SK-N-SH treated with all-trans-retinoic acid at 6 μM for 48 hours (cell line): ENCODE results near the gene A4GNT.

Experiments
- ATAC-seq: fragments of 200-7000 bp; cut with Tn5 transposase; 3 replicates; pipeline ENCODE4 v1.9.1; 2020; ENCODE audit warnings: mild to moderate bottlenecking, moderate library complexity
- ARNTL ChIP-seq: fragments of 450-650 bp; formaldehyde crosslinking; IDR thresholded peaks from 2 replicates; pipeline ENCODE4 v1.5.0; 2020; ENCODE audit warnings: low read depth, mild to moderate bottlenecking, moderate library complexity, borderline replicate concordance
- BACH2 ChIP-seq: fragments of 250-450 bp; sonication (Bioruptor Pico); IDR thresholded peaks from 2 replicates; pipeline ENCODE4 v1.9.0; 2021; ENCODE audit warnings: mild to moderate bottlenecking, borderline replicate concordance
- CSDC2 ChIP-seq: fragments of 250-450 bp; sonication (Bioruptor Pico); IDR thresholded peaks from 2 replicates; pipeline ENCODE4 v1.5.0; 2020; ENCODE audit warnings: mild to moderate bottlenecking, moderate library complexity
- ESRRG ChIP-seq: fragments of 250-450 bp; sonication (Bioruptor Pico); IDR thresholded peaks from 2 replicates; pipeline ENCODE4 v1.6.1; 2021; ENCODE audit warnings: mild to moderate bottlenecking
- GLIS3 ChIP-seq: fragments of 250-450 bp; sonication (Bioruptor Pico); IDR thresholded peaks from 2 replicates; pipeline ENCODE4 v1.5.0; 2020; ENCODE audit warnings: mild to moderate bottlenecking, moderate library complexity
- ISL1 ChIP-seq: fragments of 250-450 bp; sonication (Bioruptor Pico); IDR thresholded peaks from 2 replicates; pipeline ENCODE4 v2.1.2; 2022; ENCODE audit warnings: mild to moderate bottlenecking, moderate library complexity
- OSR1 ChIP-seq: fragments of 250-450 bp; sonication (Bioruptor Pico); IDR thresholded peaks from 2 replicates; pipeline ENCODE4 v1.8.0; 2022; ENCODE audit warnings: moderate library complexity, mild to moderate bottlenecking, inconsistent platforms
- PPARA ChIP-seq: fragments of 250-450 bp; sonication (Bioruptor Pico); IDR thresholded peaks from 2 replicates; pipeline ENCODE4 v1.5.0; 2020; ENCODE audit warnings: mild to moderate bottlenecking, borderline replicate concordance
- RARB ChIP-seq: fragments of 250-450 bp; sonication (Bioruptor Pico); IDR thresholded peaks from 2 replicates; pipeline ENCODE4 v1.8.0; 2021; ENCODE audit warnings: mild to moderate bottlenecking, moderate library complexity
- SNAI2 ChIP-seq: fragments of 250-450 bp; sonication (Bioruptor Pico); IDR thresholded peaks from 2 replicates; pipeline ENCODE4 v1.5.0; 2020; ENCODE audit warnings: mild to moderate bottlenecking, moderate library complexity
- TCF4 ChIP-seq: fragments of 250-450 bp; sonication (Bioruptor Pico); IDR thresholded peaks from 2 replicates; pipeline ENCODE4 v1.8.0; 2021; ENCODE audit warnings: mild to moderate bottlenecking, moderate library complexity, borderline replicate concordance
- TOX ChIP-seq: fragments of 250-450 bp; sonication (Bioruptor Pico); IDR thresholded peaks from 2 replicates; pipeline ENCODE4 v1.8.0; 2021; ENCODE audit warnings: mild to moderate bottlenecking, moderate library complexity, borderline replicate concordance
- ZC3H10 ChIP-seq: fragments of 250-450 bp; sonication (Bioruptor Pico); IDR thresholded peaks from 2 replicates; pipeline ENCODE4 v1.5.1; 2021; ENCODE audit warnings: mild to moderate bottlenecking, moderate library complexity
- ZFP30 ChIP-seq: fragments of 450-650 bp; formaldehyde crosslinking; IDR thresholded peaks from 2 replicates; pipeline ENCODE4 v1.5.0; 2022; ENCODE audit warnings: mild to moderate bottlenecking, moderate library complexity
- ZNF565 ChIP-seq: fragments of 450-650 bp; formaldehyde crosslinking; conservative IDR thresholded peaks from 2 replicates; pipeline ENCODE4 v1.5.0; 2020; ENCODE audit warnings: low read depth, mild to moderate bottlenecking, moderate library complexity
- ZNF70 ChIP-seq: fragments of 450-650 bp; formaldehyde crosslinking; IDR thresholded peaks from 2 replicates; pipeline ENCODE4 v1.5.0; 2020; ENCODE audit warnings: mild to moderate bottlenecking, moderate library complexity
- ZNF8 ChIP-seq: fragments of 450-650 bp; formaldehyde crosslinking; IDR thresholded peaks from 2 replicates; pipeline ENCODE4 v1.5.0; 2020; ENCODE audit warnings: mild to moderate bottlenecking, moderate library complexity
- TF ChIP-seq, protein P1 (sequence below): fragments of 250-450 bp; sonication (Bioruptor Pico); IDR thresholded peaks from 2 replicates; pipeline ENCODE4 v1.5.1; 2021; ENCODE audit warnings: mild to moderate bottlenecking, moderate library complexity
- TF ChIP-seq, protein P2 (sequence below): fragments of 250-450 bp; sonication (Bioruptor Pico); IDR thresholded peaks from 2 replicates; pipeline ENCODE4 v1.8.0; 2020; ENCODE audit warnings: mild to moderate bottlenecking, moderate library complexity, borderline replicate concordance
- TF ChIP-seq, protein P3 (sequence below): fragments of 250-450 bp; sonication (Bioruptor Pico); IDR thresholded peaks from 2 replicates; pipeline ENCODE4 v1.8.0; 2021; ENCODE audit warnings: low read depth, mild to moderate bottlenecking, moderate library complexity, borderline replicate concordance
- TF ChIP-seq, protein P4 (sequence below): fragments of 250-450 bp; sonication (Bioruptor Pico); IDR thresholded peaks from 2 replicates; pipeline ENCODE4 v1.5.1; 2020; ENCODE audit warnings: low read depth, mild to moderate bottlenecking, moderate library complexity
- TF ChIP-seq, protein P5 (sequence below): fragments of 250-450 bp; sonication (Bioruptor Pico); IDR thresholded peaks from 2 replicates; pipeline ENCODE4 v1.5.0; 2020; ENCODE audit warnings: mild to moderate bottlenecking, moderate library complexity

A4GNT gene

DNA sequence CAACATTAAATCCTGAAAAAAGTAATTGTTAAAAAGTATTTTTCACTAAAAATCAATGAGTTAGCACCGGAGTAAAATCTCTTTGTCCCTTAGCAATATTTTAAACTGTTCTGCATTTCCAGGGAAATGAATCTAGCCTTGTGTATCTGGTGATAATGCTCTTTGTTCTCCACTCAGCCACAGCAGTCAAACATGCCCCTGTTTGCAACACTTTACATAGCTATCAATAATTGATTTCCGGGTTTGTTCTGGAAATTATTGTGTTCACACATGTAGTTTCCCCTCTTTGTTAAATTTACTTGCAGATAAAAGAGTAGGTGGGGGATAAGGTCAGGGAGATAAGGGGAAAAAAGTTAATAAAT, 3.6 kb upstream of the A4GNT start:
- no peak for ATAC-seq
- TF ChIP-seq ZC3H10 (CRISPR knock-in tag) (no peak), ZNF565 (CRISPR knock-in tag) (no peak), ARNTL (CRISPR knock-in tag) (no peak), TOX (no peak), BACH2 (CRISPR knock-in tag) (no peak)
- TF ChIP-seq, protein P1, sequence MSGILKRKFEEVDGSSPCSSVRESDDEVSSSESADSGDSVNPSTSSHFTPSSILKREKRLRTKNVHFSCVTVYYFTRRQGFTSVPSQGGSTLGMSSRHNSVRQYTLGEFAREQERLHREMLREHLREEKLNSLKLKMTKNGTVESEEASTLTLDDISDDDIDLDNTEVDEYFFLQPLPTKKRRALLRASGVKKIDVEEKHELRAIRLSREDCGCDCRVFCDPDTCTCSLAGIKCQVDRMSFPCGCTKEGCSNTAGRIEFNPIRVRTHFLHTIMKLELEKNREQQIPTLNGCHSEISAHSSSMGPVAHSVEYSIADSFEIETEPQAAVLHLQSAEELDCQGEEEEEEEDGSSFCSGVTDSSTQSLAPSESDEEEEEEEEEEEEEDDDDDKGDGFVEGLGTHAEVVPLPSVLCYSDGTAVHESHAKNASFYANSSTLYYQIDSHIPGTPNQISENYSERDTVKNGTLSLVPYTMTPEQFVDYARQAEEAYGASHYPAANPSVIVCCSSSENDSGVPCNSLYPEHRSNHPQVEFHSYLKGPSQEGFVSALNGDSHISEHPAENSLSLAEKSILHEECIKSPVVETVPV (CRISPR knock-in tag) = no peak
- TF ChIP-seq, protein P2, sequence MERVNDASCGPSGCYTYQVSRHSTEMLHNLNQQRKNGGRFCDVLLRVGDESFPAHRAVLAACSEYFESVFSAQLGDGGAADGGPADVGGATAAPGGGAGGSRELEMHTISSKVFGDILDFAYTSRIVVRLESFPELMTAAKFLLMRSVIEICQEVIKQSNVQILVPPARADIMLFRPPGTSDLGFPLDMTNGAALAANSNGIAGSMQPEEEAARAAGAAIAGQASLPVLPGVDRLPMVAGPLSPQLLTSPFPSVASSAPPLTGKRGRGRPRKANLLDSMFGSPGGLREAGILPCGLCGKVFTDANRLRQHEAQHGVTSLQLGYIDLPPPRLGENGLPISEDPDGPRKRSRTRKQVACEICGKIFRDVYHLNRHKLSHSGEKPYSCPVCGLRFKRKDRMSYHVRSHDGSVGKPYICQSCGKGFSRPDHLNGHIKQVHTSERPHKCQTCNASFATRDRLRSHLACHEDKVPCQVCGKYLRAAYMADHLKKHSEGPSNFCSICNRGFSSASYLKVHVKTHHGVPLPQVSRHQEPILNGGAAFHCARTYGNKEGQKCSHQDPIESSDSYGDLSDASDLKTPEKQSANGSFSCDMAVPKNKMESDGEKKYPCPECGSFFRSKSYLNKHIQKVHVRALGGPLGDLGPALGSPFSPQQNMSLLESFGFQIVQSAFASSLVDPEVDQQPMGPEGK = no peak

DNA sequence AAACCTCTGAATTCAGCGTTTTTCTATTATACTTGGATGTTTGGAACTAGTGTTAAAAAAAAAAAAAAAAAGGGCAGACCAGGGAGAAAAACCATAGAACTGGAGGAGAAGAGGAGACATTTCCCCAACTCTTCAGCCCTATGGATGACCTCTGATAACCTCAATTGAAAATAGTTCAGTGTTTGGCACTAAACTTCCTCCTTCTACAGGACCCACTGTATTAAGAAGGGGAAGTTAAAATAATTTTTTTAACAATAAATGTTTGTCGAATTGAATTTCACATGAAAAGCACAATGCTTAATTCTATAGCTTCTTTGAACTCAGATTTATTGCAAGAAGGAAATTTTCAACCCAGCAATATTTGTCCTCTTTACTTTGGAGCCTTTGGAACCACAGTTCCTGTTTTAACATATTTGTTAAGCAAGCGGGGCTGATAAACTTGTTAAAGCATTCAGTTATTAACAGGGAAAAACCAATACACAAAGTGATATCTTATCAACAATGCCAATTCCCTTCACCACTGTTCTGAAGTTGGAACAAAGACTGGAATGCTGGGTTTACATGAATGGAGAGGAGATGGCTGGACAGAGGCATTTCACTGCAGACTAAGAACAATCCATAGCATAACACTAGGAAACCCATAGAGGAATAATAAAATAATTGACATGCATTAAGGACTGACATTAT, 3.1 kb upstream of the A4GNT start:
- ATAC-seq = no peak
- TF ChIP-seq OSR1 (CRISPR knock-in tag) (no peak), ZNF565 (CRISPR knock-in tag) (no peak), BACH2 (CRISPR knock-in tag) (no peak), GLIS3 (CRISPR knock-in tag) (no peak), ISL1 (CRISPR knock-in tag) (no peak), ZFP30 (CRISPR knock-in tag) (no peak), RARB (no peak), PPARA (CRISPR knock-in tag) (no peak), CSDC2 (CRISPR knock-in tag) (no peak), ZC3H10 (CRISPR knock-in tag) (no peak), SNAI2 (CRISPR knock-in tag) (no peak), ZNF70 (no peak), ZNF8 (CRISPR knock-in tag) (no peak), ESRRG (no peak), TCF4 (CRISPR knock-in tag) (no peak)
- TF ChIP-seq, protein P1 (CRISPR knock-in tag) = no peak
- TF ChIP-seq, protein P3, sequence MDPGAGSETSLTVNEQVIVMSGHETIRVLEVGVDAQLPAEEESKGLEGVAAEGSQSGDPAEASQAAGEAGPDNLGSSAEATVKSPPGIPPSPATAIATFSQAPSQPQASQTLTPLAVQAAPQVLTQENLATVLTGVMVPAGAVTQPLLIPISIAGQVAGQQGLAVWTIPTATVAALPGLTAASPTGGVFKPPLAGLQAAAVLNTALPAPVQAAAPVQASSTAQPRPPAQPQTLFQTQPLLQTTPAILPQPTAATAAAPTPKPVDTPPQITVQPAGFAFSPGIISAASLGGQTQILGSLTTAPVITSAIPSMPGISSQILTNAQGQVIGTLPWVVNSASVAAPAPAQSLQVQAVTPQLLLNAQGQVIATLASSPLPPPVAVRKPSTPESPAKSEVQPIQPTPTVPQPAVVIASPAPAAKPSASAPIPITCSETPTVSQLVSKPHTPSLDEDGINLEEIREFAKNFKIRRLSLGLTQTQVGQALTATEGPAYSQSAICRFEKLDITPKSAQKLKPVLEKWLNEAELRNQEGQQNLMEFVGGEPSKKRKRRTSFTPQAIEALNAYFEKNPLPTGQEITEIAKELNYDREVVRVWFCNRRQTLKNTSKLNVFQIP = no peak
- TF ChIP-seq, protein P4, sequence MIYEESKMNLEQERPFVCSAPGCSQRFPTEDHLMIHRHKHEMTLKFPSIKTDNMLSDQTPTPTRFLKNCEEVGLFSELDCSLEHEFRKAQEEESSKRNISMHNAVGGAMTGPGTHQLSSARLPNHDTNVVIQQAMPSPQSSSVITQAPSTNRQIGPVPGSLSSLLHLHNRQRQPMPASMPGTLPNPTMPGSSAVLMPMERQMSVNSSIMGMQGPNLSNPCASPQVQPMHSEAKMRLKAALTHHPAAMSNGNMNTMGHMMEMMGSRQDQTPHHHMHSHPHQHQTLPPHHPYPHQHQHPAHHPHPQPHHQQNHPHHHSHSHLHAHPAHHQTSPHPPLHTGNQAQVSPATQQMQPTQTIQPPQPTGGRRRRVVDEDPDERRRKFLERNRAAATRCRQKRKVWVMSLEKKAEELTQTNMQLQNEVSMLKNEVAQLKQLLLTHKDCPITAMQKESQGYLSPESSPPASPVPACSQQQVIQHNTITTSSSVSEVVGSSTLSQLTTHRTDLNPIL (CRISPR knock-in tag) = no peak
- TF ChIP-seq, protein P5, sequence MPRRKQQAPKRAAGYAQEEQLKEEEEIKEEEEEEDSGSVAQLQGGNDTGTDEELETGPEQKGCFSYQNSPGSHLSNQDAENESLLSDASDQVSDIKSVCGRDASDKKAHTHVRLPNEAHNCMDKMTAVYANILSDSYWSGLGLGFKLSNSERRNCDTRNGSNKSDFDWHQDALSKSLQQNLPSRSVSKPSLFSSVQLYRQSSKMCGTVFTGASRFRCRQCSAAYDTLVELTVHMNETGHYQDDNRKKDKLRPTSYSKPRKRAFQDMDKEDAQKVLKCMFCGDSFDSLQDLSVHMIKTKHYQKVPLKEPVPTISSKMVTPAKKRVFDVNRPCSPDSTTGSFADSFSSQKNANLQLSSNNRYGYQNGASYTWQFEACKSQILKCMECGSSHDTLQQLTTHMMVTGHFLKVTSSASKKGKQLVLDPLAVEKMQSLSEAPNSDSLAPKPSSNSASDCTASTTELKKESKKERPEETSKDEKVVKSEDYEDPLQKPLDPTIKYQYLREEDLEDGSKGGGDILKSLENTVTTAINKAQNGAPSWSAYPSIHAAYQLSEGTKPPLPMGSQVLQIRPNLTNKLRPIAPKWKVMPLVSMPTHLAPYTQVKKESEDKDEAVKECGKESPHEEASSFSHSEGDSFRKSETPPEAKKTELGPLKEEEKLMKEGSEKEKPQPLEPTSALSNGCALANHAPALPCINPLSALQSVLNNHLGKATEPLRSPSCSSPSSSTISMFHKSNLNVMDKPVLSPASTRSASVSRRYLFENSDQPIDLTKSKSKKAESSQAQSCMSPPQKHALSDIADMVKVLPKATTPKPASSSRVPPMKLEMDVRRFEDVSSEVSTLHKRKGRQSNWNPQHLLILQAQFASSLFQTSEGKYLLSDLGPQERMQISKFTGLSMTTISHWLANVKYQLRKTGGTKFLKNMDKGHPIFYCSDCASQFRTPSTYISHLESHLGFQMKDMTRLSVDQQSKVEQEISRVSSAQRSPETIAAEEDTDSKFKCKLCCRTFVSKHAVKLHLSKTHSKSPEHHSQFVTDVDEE = no peak
- TF ChIP-seq, all 23 proteins: peak for 0
